Nephron progenitor cell (in vitro differentiated cells): ENCODE data around the gene CUZD1.

Experiments
- DNase-seq: peaks from one replicate; pipeline ENCODE4 v3.0.0; 2021
- H3K27ac Mint-ChIP-seq: 2 replicates; pipeline ENCODE4 v1.8.0; 2021; ENCODE audit warnings: mild to moderate bottlenecking, moderate library complexity, mixed read lengths
- H3K27me3 Mint-ChIP-seq: 2 replicates; pipeline ENCODE4 v1.8.0; 2021; ENCODE audit warnings: mild to moderate bottlenecking, low read depth, mixed read lengths; ENCODE audit not compliant: poor library complexity
- H3K36me3 Mint-ChIP-seq: 2 replicates; pipeline ENCODE4 v1.8.0; 2021; ENCODE audit warnings: low read depth, mixed read lengths
- H3K4me1 Mint-ChIP-seq: 2 replicates; pipeline ENCODE4 v1.8.0; 2021; ENCODE audit warnings: mixed read lengths
- H3K4me3 Mint-ChIP-seq: 2 replicates; pipeline ENCODE4 v1.8.0; 2021; ENCODE audit warnings: mild to moderate bottlenecking, moderate library complexity, mixed read lengths
- H3K9me3 Mint-ChIP-seq: 2 replicates; pipeline ENCODE4 v1.8.0; 2021; ENCODE audit warnings: mild to moderate bottlenecking, moderate library complexity, mixed read lengths
- CTCF ChIP-seq: fragments of 200-600 bp; sonication (generic); IDR thresholded peaks from 2 replicates; pipeline ENCODE4 v1.5.0; 2021; ENCODE audit warnings: antibody characterized with exemption

The CUZD1 gene

GRCh38 chr10:122786269-122786668, 59.4 kb downstream of the CUZD1 start:
- no peak overlapping the region for H3K27ac Mint-ChIP-seq
- H3K27me3 Mint-ChIP-seq, result peaks cover 24% of the 10 kb centered on the region
- peaks cover 5% of the 10 kb centered on the region for H3K9me3 Mint-ChIP-seq
- H3K4me1 Mint-ChIP-seq, result no peaks in the 10 kb centered on the region
- H3K4me3 Mint-ChIP-seq, result no peak overlapping the region
- TF ChIP-seq CTCF, result no peak
- H3K36me3 Mint-ChIP-seq, result no peaks in the 10 kb centered on the region
- peak; percentile 69 for DNase-seq

- TF ChIP-seq CTCF, result no peak
- H3K9me3 Mint-ChIP-seq, result peaks cover 5% of the 10 kb centered on the region
- H3K36me3 Mint-ChIP-seq, result no peaks in the 10 kb centered on the region
- H3K27ac Mint-ChIP-seq, result no peak overlapping the region
- no peak for DNase-seq
- no peak overlapping the region for H3K4me3 Mint-ChIP-seq
- peaks cover 21% of the 10 kb centered on the region for H3K27me3 Mint-ChIP-seq
- H3K4me1 Mint-ChIP-seq, result no peaks in the 10 kb centered on the region
Measured at GRCh38 chr10:122782911-122783310, 62.7 kb downstream of the CUZD1 start.
